PFSK-1 (cell line): ENCODE measurements around the gene ITGB6.

Experiments
- FOXP2 ChIP-seq: optimal IDR thresholded peaks from 2 replicates; pipeline ENCODE3; 2011; ENCODE audit warnings: borderline replicate concordance, control low read depth, inconsistent platforms; ENCODE audit not compliant: insufficient read depth; ENCODE audit errors: extremely low read length, extremely low read depth
- POLR2AphosphoS5 ChIP-seq: IDR thresholded peaks from 2 replicates; pipeline ENCODE4 v1.6.1; 2012; ENCODE audit warnings: low read depth, mild to moderate bottlenecking, control low read depth, low read length, moderate library complexity
- REST ChIP-seq, 2 experiments: IDR thresholded peaks; 2 replicates each; pipeline versions ENCODE4 v1.6.1 to v1.8.0; 2011 to 2012; ENCODE audit warnings: low read depth in 2 of 2, low read length in 2 of 2, control low read depth in 1 of 2, inconsistent platforms in 1 of 2, mild to moderate bottlenecking in 1 of 2, moderate library complexity in 1 of 2; ENCODE audit not compliant: insufficient read depth in 1 of 2
- SIN3A ChIP-seq: IDR thresholded peaks from 2 replicates; pipeline ENCODE4 v1.6.1; 2012; ENCODE audit warnings: mild to moderate bottlenecking, low read length, moderate library complexity, borderline replicate concordance; ENCODE audit not compliant: insufficient read depth
- TAF1 ChIP-seq: IDR thresholded peaks from 2 replicates; pipeline ENCODE4 v1.6.1; 2012; ENCODE audit warnings: low read length, control low read depth, borderline replicate concordance; ENCODE audit not compliant: insufficient read depth

ITGB6 gene

GRCh38 chr2:160201849-160202539, 1.9 kb upstream of the ITGB6 start:
- TF ChIP-seq FOXP2 (no peak), SIN3A (no peak), POLR2AphosphoS5 (no peak), REST (IDR thresholded peaks at IDR 0.05; ENCODE audit: insufficient read depth in 1 of 2, low read depth in 2 of 2, low read length in 2 of 2) (no peak), TAF1 (no peak)

- TF ChIP-seq TAF1 (no peak), POLR2AphosphoS5 (no peak), SIN3A (no peak), FOXP2 (no peak), REST (IDR thresholded peaks at IDR 0.05; ENCODE audit: insufficient read depth in 1 of 2, low read depth in 2 of 2, low read length in 2 of 2) (no peak)
These were observed 849 bp upstream of the ITGB6 start for GRCh38 chr2:160200921-160201320.

- TF ChIP-seq POLR2AphosphoS5, result no peak
- TF ChIP-seq REST (IDR thresholded peaks at IDR 0.05; ENCODE audit: insufficient read depth in 1 of 2, low read depth in 2 of 2, low read length in 2 of 2), result no peak
- no peak for TF ChIP-seq TAF1
- TF ChIP-seq SIN3A, result no peak
- no peak for TF ChIP-seq FOXP2
These were observed 1.0 kb downstream of the ITGB6 start for GRCh38 chr2:160199053-160199452.

- TF ChIP-seq POLR2AphosphoS5 (no peak), REST (IDR thresholded peaks at IDR 0.05; ENCODE audit: insufficient read depth in 1 of 2, low read depth in 2 of 2, low read length in 2 of 2) (no peak), FOXP2 (no peak), SIN3A (no peak), TAF1 (no peak)
These were observed 2.5 kb downstream of the ITGB6 start for GRCh38 chr2:160197587-160197986.
